K562 (cell line): ENCODE measurements around the gene TRIP12.

Experiments used
- CREB1 ChIP-seq, 2 experiments: sonication (generic) in 1 of 2; formaldehyde crosslinking in 1 of 2; IDR thresholded peaks; 2 replicates each; pipeline versions ENCODE4 v1.6.1 to v1.8.0; 2012 to 2022; ENCODE audit warnings: inconsistent platforms in 1 of 2, mild to moderate bottlenecking in 1 of 2, missing genetic modification reagents in 1 of 2, moderate library complexity in 1 of 2
- CTCF ChIP-seq, 3 experiments: IDR thresholded peaks in 2 of 3; conservative IDR thresholded peaks in 1 of 3; 2 replicates each; pipeline ENCODE4 v1.5.1; 2011 to 2012; ENCODE audit warnings: low read length in 3 of 3, mild to moderate bottlenecking in 3 of 3, control low read depth in 2 of 3, improper control_type of control experiment in 1 of 3, inconsistent platforms in 1 of 3, low read depth in 1 of 3, mixed read lengths in 1 of 3, moderate library complexity in 1 of 3; ENCODE audit not compliant: insufficient read depth in 2 of 3
- FOXO4 ChIP-seq: fragments of 450-650 bp; formaldehyde crosslinking; IDR thresholded peaks from 2 replicates; pipeline ENCODE4 v1.4.0; 2020; ENCODE audit warnings: mild to moderate bottlenecking, moderate library complexity
- FOXP1 ChIP-seq: sonication (generic); formaldehyde crosslinking; IDR thresholded peaks from 2 replicates; pipeline ENCODE4 v1.8.0; 2022; ENCODE audit warnings: mild to moderate bottlenecking, missing genetic modification reagents
- HDGF ChIP-seq: fragments of 450-650 bp; IDR thresholded peaks from 2 replicates; pipeline ENCODE4 v1.6.1; 2016
- JUND ChIP-seq, 2 experiments: IDR thresholded peaks; 2 replicates in 1 of 2; 3 replicates in 1 of 2; pipeline ENCODE4 v1.6.1; 2011; ENCODE audit warnings: borderline replicate concordance in 2 of 2, low read depth in 2 of 2, low read length in 2 of 2, improper control_type of control experiment in 1 of 2, missing biosample characterization in 1 of 2, missing genetic modification characterization in 1 of 2, missing genetic modification reagents in 1 of 2
- POLR2AphosphoS5 ChIP-seq: IDR thresholded peaks from 2 replicates; pipeline ENCODE4 v1.6.1; 2011; ENCODE audit warnings: mild to moderate bottlenecking, low read depth, low read length, moderate library complexity; ENCODE audit not compliant: control insufficient read depth, insufficient read depth
- RFX5 ChIP-seq: IDR thresholded peaks from 2 replicates; pipeline ENCODE4 v1.6.1; 2011; ENCODE audit warnings: low read depth, mild to moderate bottlenecking, improper control_type of control experiment, low read length
- SETDB1 ChIP-seq: IDR thresholded peaks from one replicate; pipeline ENCODE4 v1.6.1; 2012; ENCODE audit warnings: low read length, control low read depth, inconsistent platforms
- THAP12 ChIP-seq: fragments of 250-450 bp; sonication (Bioruptor Pico); IDR thresholded peaks from 2 replicates; pipeline ENCODE4 v1.9.0; 2021; ENCODE audit warnings: mild to moderate bottlenecking, inconsistent platforms
- THAP7 ChIP-seq: fragments of 250-450 bp; sonication (Bioruptor Pico); IDR thresholded peaks from 2 replicates; pipeline ENCODE4 v1.5.0; 2021
- ZBTB11 ChIP-seq, 3 experiments: fragments of 200-800 bp in 1 of 3; fragments of 250-450 bp in 1 of 3; fragments of 450-650 bp in 1 of 3; sonication (Bioruptor Pico) in 1 of 3; sonication (Bioruptor generic) in 1 of 3; formaldehyde crosslinking in 1 of 3; IDR thresholded peaks; 2 replicates each; pipeline versions ENCODE4 v1.6.1 to v1.8.0; 2016 to 2022; ENCODE audit warnings: mild to moderate bottlenecking in 2 of 3, missing genetic modification characterization in 2 of 3, missing compliant biosample characterization in 1 of 3, moderate library complexity in 1 of 3
- ZNF384 ChIP-seq: IDR thresholded peaks from 2 replicates; pipeline ENCODE4 v1.6.1; 2012; ENCODE audit warnings: low read depth, low read length, improper control_type of control experiment
- ZNF778 ChIP-seq: fragments of 450-650 bp; formaldehyde crosslinking; IDR thresholded peaks from 2 replicates; pipeline ENCODE4 v1.4.0; 2020; ENCODE audit warnings: mild to moderate bottlenecking, moderate library complexity

GRCh38 chr2:229851870-229852269 lies 69.9 kb downstream of the TRIP12 start:
- no peak for TF ChIP-seq THAP12 (CRISPR knock-in tag)
- TF ChIP-seq CTCF (IDR thresholded peaks at IDR 0.05 in 2 of 3, conservative IDR thresholded peaks at IDR 0.05 in 1 of 3; ENCODE audit: insufficient read depth in 2 of 3, low read depth in 1 of 3, low read length in 3 of 3): no peak
- no peak for TF ChIP-seq JUND (IDR thresholded peaks at IDR 0.05; ENCODE audit: borderline replicate concordance, low read depth, low read length)
- no peak for TF ChIP-seq JUND (tag; IDR thresholded peaks at IDR 0.05; ENCODE audit: borderline replicate concordance, low read depth, low read length)
- TF ChIP-seq ZBTB11 (CRISPR knock-in tag; IDR thresholded peaks at IDR 0.05): no peak
- no peak for TF ChIP-seq ZNF384
- TF ChIP-seq FOXP1 (CRISPR knock-in tag): no peak
- no peak for TF ChIP-seq RFX5
- no peak for TF ChIP-seq THAP7 (CRISPR knock-in tag)
- TF ChIP-seq FOXO4 (CRISPR knock-in tag): no peak
- no peak for TF ChIP-seq ZNF778 (CRISPR knock-in tag)
- no peak for TF ChIP-seq SETDB1
- no peak for TF ChIP-seq POLR2AphosphoS5
- TF ChIP-seq CREB1 (IDR thresholded peaks at IDR 0.05): no peak
- no peak for TF ChIP-seq CREB1 (CRISPR knock-in tag; IDR thresholded peaks at IDR 0.05)
- TF ChIP-seq HDGF: no peak
